HG02610 (cell line): Measurements from ENCODE around the gene LSAMP.
A peak's percentile ranks its signal among the peaks of the same experiment; 100 is the strongest.
"Not testable (repeated sequence)": the region's sequence is repeated elsewhere in the genome, so short reads cannot be mapped to it uniquely, and the experiment has no call there.

Experiments
- ATAC-seq: cut with Tn5 transposase; IDR thresholded peaks from one replicate; pipeline ENCODE4 v1.9.1; 2021; ENCODE audit warnings: mild to moderate bottlenecking, moderate library complexity; ENCODE audit not compliant: unreplicated experiment

LSAMP gene

DNA sequence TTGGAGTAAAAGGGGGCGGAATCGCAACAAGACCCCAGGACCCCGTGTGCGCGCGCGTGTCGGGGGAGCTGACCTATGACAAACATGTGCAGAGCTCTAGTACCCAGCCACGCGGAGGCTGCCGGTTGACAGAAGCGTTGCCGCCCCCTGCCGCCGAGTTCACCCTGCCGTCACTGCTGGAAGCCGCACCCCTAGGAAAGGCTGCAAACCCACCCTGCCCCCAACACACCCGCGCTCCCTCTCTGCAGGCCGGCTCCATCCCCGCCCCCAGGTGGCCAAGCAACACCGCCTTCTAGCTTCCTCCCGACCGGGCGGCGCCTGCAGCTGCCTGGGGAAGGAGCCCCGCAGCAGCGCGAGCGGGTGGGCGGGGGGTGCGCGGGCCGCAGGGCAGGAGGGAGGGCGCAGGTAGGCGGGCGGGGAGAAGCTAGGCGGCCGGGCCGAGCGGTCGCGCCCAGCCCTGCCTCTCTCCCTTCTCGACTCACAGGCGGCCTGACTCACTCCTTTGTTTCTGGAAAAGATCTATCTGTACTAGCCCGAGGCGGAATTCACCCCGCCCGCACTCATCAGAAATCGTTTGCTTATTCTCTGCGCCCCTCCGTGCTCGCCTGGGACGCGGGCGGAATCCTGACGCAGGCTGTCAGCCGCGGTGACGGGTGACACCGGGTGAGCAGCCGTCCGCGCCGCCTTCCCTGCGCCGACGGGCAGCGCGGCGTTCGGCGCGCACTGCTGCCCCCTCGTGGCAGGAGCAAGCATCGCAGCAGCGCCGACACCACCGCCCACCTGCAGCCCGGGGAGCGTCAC is 661.1 kb downstream of the LSAMP start:
- peak; percentile 90 for ATAC-seq

DNA sequence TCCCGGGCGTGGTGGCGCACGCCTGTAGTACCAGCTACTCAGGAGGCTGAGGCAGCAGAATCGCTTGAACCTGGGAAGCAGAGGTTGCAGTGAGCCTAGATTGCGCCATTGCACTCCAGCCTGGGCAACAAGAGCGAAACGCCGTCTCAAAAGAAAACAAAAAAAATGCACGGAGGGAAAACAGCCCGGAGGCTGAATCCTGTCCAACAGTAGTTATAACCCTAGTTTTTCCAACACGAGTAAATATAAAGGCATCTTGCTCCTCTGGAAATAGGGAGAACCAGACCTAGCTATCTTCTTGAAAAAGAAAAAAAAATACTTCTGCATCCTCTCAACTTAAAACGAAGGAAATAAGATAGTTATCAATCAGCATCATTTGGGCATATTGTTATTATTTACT is 661.9 kb downstream of the LSAMP start:
- ATAC-seq: not testable (repeated sequence)

DNA sequence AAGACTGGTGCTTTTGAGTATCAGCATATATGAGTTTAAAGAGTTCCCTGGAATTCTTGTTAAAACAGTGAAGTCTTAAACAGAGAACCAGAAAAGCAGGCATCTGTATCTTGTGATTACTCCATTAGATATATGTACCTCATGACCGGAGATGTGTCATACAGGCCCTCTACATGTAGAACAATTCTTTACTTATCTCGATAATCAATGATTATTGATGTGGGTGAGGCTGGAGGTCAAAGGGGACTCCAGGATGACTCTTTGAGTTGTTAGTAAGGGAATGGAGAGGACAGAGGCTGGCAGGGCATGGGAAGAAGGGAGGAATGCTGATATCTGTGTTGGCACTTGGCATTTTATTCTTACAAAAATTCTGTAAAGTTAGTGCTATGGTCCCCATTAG is 666.3 kb downstream of the LSAMP start:
- ATAC-seq: no peak

DNA sequence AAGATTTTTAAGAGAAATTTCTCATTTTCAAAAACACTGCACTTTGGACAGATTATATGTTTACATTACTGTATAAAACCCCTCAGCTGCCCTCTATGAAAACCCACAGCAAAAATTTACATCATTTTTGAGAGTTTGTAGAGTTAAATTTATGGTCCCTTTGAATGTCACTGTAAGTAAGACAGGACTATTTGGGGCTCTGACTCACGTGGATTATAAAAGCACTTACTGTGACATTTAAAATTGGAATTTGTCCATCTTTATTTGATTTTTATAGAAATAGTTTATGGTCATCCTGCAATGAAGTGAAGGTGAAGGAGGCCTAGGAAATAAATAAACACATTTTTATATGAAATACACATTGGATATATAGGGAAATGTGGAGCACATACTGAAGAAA is 672.3 kb downstream of the LSAMP start:
- ATAC-seq: no peak

DNA sequence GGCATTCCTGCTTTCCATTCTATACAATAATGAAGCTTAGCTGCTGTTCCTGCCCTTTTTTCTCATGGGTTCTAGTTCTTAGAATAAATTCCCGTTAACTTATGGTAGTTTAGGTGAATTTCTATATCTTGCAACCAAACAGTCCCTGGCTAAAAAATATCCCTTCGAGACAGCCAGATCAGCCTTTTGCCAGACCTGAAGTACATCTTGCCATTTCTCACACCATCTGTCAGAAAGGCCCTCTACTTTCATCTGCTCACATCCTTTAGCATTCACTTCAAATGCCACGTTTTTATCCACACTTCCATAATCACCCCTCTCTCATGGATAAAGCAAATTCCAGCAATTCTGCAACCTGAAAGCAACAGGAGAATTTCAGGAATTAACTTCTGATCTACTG is 676.6 kb downstream of the LSAMP start:
- no peak for ATAC-seq

DNA sequence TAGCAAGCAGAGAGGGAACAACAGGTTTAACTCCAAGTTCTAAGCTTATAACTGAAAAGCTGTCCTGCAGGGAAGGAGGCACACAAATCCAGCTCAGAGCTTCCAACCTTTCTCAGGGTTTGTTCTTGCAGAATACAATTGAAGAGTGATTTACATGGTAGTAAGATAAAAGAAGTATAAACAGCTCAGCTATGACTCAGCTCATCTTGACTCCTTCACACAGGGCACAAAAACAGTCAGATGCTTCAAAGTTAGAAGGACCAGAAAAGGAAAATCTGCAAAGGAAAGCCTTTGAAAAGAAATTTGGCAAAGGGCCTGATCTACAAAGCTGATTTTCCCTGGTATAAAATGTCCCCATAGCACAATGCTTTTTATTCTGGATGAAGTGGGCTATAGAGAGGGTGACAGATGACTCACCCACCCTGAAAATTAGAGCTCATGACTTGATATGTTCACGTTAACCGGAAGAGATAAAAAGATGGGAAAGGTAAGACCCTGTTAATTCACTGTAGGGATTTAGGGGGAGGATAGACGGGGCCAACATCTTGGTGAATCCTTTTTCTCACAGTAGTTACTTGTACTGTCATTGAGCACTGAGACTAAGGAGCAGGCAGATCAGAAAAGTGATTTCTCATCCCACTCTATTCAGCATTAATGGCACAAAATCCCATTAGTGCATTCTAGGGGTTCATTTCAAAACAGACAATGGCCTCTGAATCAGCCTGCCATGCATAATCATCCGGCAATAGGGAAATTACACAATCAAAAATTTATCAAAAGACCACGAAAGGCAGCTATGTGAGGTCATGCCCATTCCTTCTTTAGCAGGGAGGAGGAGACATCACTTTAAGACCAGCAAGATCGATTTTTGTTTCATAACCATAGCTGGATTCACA is 678.5 kb downstream of the LSAMP start:
- ATAC-seq: no peak

DNA sequence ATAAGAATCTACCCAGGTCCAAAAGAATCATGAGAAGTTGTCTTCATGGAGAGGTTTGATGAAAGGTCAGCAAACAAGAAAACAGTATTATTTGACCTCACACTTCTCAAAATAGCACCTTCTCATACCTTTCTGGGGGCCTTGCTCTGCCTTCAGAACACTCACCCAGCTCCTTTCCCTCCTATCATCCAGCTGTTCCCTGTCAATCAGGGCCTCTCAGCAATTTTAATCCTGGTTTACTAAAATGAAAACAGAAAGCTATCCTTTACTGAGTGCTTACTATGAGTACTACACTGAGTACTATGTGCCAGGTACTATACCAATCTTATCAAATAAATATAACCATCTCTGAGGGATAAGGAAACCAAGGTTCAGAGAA is 683.4 kb downstream of the LSAMP start:
- ATAC-seq: no peak

DNA sequence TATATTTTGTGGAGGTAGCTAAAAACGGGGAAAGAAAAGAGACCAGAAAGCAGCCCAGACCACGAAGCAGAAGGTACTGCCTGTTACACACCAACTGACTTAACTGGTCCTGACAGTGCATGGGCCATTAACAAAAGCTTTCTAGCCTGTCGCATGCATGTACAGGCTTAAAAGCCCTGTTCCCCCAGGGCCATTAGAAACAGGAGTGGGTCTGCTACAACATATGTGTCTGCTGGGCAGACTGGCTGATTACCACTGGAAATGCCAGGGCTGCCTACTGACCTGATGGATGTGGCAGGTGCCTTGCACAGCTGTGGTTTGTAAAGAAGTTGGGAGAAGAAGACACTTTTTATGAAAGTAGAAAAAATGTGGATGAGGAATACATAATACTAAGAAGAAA is 684.6 kb downstream of the LSAMP start:
- ATAC-seq: no peak

DNA sequence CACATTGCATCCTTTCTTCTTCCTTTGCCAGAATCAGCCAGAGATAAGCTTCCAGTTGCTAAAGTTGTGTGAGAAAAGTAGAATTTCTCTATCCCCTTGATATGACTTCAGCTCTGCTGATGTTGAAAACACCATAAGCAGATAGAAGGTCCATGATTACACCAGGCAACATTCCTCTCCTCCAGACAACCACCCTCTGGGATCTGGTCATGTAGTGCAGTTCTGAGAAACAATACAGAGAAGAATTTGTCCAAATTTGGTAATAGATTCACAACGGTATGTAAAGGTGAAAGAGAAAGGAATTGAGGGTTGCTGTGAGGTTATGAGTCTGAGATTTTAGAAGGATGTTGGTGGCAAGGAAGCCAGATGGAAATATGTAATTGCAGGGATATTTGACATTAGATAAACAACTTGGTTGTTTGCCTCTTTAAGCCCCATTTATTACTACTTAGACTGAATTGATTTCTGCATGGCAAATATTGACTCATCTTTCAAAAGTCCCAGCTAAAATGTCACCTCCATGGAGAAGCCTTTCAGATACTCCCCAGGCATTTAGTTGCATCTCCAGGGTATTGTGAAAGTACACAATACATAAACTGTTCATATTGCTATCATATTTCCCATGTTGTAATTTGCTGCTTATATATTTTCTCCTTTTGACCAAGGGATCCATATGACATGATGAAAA is 687.1 kb downstream of the LSAMP start:
- no peak for ATAC-seq

DNA sequence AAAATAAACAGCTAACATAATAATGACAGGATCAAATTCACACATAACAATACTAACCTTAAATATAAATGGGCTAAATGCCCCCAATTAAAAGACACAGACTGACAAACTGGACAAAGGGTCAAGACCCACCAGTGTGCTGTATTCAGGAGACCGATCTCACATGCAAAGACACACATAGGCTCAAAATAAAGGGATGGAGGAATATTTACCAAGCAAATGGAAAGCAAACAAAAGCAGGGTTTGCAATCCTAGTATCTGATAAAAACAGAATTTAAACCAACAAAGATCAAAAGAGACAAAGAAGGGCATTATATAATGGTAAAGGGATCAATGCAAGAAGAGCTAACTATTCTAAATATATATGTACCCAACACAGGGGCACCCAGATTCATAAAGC is 692.3 kb downstream of the LSAMP start:
- ATAC-seq: not testable (repeated sequence)
